GM18508 (cell line): ENCODE results near the gene SNCB.

Source experiments
- ATAC-seq: cut with Tn5 transposase; IDR thresholded peaks from one replicate; pipeline ENCODE4 v1.9.1; 2021; ENCODE audit warnings: moderate number of reproducible peaks; ENCODE audit not compliant: insufficient read depth, unreplicated experiment

Gene SNCB

DNA sequence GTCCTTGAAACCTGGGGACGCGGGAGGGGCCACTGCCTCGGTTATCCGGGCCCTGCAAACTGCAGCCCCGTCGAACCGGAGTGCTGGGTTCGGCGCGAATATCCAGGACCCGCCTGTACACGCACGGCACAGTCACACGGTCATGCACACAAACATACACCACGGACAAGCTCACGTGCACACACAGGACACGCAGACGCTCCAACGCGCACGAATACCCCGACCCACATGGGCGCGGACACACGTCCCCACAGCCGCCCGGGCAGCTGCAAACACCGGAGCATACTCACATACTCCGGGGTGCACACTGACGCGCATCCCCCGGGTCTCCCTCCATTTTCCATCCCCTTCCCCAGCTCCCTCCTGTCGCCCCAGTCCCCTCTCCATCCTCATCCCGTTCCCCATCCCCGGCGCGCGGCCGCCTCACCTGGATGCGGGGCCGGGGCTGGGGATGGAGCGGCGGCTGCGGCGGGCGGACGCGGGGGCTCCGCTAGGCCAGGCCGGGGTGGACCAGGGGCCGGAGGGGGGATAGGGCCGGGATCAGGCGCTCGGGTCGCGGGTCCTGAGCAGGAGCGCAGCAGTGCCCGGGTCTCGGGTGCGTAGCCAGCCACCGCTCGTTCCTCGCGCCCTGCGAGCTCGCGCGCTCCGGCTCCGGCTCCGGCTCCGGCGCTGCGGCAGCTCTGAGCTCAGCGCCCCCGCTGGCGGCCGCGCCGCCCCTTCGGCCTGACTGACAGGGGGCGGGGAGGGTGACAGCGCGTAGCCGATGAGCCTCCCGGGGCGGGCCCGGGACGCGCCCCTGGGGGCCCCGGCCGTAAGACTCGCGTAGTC, at the start of gene SNCB, which contains the start of gene EIF4E1B:
Gene SNCB (minus strand): TSS at position 682 of the 828 bp plus-strand sequence. CDS start 880 bp downstream, outside the sequence.
Gene EIF4E1B (plus strand): TSS at position 823 of the 828 bp plus-strand sequence. CDS start 12,113 bp downstream, outside the sequence.
- no peak for ATAC-seq

DNA sequence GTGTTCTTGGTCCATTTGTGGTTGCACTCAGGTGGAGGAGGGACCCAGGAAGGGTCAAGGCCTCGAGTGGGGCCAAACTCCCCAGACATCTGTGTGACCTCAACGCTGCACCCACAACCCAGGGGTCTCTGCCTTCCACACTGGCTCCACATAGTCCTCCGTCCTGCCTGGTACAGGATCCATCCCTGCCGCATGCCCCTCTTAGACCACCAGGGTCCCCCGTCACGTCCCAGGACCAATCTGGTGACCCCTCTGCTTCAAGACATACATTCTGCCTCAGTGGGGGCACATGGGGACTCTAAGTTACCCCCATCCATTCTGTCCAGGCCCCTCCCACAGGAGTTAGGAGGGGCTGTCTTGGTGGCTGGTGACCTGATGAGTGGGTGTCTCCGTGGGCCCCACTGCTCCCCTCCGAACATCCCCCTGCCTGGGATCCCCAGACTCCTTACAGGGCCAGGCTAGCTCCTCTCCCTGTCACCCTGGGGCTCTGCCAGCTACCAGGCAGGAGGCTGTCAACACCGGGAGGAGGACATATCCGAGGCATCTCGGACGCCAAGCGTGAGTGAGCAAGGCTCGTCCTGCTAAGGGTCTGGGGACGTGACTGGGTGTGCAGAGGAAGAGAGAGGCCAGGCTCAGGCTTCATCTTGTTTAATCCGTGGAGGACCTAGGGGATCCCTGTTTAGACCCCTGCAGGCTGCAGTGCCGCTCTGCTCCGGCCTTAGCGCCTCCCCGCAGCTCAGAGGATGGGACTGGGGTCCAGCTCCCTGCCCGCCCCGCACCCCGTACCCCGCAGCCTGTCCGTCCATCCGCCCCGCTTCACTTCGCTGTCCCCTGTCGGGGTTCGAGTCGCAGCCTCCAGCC, 49.3 kb upstream of the SNCB start:
- no peak for ATAC-seq

DNA sequence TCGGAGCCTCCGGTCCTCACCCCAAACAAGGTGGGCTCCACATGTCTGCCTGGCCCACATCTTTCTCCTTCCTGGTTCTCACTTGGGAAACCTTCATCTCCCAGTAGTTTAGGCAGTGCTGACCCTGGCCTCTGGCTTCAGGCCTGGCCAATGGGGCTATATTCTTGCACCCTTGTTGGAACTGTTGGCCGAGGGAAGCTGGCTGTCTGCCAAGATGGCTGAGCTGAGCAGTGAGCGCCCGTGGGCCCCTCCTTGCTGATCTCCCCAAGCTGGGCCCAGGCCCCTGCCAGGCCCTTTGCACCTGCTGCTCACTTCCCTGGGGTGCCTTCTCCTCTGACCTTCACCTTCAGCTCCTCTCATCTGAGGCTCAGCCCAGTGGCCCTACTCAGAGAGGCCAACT, 48.2 kb upstream of the SNCB start:
- ATAC-seq = no peak

DNA sequence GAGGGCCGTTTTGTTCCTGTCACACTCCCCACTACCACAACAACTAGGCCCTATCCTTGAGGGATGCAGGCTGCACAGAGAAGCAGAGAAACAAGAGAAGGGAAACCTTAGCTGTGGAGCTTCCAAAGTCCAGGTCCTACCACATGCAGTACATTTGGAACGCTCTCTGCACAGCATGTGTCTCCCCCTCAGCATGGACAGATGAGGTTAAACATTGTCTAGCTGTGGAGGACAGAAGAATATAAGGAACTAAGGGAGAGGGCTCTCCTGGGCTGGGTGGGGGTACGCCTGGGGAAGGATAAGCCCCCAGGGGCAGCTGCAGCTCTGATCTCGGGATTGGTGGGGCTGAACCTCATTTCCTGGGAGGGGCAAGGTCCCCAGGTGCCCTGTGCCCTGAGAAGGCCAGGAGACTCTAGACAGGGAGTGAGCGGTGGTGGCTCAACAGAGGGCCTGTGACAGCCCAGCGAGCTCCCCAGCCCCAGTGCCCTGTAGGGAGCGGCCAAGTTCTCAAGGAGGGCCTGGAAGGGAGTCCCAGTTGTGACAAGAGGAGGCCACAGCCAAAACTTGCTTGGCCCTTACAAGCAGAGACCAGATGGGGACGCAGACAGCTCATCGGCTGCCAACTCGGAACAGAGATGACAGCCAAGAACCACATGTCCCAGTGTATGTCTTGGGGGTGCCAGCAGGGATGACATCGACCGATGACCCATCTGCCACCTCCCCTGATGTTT, 47.0 kb upstream of the SNCB start:
- ATAC-seq = no peak

DNA sequence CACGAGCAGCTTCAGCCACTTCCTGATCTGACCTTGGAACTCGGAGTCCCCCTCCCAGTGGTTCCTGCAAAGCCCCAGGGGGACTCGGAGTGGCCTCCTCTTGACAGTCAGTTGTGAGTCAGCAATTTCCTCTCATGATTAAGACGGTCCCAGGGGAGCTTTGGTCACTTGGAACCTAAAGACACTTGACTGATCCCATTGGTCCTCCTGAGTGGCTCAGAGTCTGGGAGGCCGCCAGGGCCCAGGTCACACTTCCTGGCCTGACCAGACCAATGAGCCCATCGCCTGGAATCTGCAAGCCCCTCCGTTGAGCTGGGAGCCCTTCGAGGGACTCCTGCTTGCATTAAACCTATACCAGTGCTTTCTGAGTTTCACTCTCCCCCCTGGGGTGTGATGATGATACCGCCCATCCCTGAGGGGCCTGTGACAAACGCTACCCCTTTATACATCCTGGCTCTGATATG, 46.1 kb upstream of the SNCB start:
- ATAC-seq = no peak

DNA sequence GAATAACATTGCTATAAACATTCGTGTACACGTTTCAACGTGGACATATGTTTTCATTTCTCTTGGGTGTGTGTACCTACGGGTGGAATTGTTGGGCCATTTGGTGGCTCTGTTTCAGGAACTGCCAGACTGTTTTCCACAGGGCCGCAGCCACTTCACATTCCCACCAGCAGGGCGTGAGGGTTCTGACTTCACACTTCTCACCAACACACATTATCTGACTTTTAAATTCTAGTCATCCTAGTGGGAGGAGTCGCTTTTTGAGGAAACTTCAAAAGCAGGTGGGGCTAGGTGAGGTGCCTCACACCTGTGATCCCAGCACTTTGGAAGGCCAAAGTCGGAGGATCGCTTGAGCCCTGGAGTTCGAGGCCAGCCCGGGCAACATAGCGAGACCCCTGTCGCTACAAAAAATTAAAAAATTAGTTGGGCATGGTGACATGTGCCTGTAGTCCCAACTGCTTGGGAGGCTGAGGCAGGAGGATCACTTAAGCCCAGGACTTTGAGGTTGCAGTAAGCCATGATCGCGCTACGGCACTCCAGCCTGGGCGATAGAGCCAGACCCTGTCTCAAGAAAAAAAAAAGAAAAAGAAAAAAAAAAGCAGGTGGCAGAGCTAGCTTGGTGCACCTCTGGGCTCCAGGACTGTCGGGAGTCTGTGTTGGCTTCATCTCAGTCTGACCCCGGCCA, 45.5 kb upstream of the SNCB start:
- no peak for ATAC-seq

DNA sequence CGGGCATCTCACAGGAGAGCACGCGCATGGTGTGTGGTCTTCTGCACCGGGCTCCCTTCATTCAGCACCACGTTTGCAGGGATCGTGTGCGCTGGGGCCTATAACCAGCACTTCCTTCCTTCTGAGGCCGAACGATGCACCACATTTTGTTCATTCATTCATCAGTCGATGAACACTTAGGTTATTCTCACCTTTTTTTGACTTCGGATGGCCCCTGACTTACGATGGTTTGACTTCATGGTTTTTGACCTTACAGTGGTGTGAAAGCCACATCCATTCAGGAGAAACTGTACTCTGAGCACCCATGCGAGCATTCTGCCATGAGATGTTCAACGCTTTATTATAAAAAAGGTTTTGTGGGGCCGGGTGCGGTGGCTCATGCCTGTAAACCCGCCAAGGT, 44.5 kb upstream of the SNCB start:
- no peak for ATAC-seq

DNA sequence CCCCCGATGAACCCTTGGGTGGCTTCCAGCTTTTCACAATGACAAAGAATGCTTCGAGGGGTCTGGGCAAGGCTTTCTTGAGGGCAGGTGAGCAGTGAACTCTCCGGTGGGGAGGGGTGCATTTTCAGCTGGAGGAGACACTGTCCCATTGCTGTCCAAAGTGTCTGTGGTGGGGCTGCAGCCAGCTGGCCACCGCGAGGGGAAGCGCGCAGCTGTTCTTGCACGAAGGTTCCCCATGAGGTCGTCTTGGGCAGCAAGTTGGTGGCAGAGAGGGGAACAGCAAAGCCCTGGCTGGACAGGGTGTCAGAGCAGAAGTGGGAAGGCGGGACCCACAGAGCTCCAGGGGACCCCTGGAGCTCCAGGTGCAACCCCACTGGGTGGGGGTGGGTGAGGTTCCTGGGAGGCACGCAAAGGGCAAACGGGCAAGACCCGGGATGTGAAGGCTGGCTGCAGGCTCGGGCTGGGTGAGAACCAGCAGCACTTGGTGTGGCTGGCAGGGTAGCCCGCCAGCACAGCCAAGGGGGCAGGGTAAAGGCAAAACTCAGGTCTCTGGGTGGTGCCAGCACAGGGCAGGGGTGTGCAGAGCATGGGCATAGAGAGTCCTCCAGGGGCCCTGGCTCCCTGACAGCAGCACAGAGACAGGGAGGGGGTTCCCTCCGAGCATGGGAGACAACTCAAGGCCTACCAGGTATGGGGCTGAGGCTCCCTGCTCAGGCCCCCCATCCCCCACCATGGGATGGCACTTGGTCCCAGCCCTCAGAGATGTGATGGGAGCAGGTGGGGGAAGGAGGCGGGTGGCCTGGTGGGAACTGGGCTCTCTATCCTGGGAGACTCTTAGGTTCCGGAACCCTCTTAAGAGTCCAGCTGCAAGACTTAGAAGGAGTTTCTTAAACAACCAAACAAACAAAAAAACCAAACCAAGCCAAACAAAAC, 43.6 kb upstream of the SNCB start:
- ATAC-seq = no peak

DNA sequence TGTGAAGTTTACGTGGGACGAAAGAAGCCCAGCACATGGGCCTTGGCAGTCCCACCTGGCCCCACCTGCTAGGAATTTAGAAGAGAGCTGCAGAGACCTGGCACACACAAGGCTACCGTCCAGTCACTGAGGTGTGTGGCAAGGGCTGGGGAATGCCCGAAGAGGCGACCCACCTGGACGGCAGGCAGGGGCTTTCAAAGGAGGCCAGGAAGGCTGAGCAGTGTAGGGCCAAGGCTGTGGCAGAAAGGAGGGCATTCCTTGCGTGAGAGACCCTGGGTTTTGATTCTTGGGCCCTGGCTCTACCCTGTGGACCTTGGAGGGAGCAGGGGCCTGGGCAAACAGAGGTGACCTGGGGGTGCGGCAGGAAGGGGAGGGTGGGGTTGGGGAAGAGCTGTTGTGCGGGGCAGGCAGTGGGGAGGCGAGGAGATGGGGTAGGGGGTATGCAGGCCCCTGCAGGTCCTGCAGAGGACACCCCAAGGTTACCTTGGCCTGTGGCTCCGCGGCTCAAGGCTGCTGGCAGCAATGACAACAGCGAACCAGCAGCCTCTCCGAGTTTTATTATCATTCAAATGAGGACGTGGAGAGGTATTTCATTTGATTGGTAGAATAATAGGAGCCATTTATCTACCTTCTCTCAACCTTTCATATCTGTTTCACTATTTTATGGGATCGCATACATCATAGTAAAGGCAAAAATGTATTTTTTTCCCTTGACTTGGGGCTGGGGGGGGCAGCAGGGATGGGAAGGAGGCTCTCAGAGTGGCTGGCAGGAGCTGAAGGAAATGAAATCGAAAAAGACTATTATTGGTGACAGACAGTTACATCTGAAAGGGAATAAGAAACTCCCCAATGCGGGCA, 41.8 kb upstream of the SNCB start:
- ATAC-seq = no peak

DNA sequence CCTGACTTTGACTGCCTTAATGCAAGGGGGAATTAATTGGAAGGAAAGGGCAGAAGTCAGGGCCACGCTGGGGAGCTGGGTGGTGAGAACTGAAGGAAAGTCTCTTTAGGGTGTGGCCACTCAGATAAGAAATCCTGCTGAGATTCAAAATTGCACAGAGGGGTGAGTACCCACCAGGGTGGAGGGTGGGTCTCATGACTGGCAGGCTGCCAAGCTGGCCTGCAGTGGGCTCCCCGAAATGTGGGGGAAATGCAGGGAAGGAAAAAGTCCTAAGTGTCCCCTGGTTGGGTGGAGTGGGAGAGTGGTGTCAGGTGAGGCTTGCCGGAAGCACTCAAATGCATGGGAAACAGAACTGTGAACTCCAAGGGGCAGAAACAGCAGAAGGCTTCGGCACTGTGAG, 41.1 kb upstream of the SNCB start:
- ATAC-seq = no peak

DNA sequence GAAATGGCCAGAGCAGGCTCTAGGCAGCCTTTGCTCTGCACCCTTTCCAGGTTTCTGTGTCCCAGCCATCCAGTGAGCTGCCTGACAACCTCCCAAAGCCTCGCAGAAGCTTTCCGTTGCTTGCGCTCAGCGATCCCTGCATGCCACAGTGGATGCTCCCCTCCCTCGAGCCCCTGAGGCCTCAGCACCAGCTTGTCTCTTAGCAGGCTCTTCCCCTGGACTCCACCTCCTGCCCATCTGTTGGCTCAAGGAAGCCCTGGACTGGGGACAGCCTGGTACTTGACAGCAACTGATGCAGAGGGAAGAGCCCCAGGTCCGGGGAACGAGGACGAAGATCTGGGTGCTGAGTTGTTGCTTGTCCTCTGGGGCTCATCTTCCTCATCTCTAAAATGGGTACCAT, 40.1 kb upstream of the SNCB start:
- ATAC-seq = no peak

DNA sequence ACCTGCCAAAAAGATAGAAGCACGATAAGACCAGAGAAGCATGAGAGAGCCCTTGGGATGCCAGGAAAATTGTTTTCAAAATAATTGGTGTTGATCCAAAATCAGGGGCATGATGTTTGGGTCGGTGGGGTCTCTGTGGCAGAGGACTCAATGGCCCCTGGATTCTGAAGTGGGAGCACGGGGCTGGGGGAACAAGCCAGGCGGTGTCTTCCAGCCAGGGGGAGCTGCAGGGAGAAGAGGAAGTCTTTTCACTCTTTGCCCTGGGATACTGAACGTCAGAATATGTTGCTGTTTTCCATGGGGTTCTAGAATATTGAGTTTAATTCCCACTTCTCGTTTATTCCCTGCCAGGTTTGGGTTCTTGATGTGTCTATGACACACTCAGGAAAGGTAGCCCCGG, 37.3 kb upstream of the SNCB start:
- no peak for ATAC-seq

DNA sequence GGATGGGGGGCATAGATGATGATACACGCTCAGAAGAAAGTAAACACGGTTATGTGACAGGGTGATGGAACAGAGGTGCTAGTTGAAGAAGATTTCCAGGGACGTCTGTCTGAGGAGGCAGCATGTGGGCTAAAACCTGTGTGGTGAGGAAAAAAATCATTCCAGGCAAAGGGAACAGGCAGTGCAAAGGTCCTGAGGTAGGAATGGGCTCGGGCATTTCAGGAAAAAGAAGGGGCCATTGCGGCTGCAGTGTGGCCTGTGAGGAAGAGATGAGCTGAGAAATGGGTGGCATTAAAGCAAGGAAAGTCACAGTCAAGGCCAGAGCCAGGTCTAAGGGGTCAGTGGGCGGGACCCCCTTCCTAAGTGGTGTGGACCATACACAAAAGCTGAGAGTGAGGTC, 35.2 kb upstream of the SNCB start:
- no peak for ATAC-seq

DNA sequence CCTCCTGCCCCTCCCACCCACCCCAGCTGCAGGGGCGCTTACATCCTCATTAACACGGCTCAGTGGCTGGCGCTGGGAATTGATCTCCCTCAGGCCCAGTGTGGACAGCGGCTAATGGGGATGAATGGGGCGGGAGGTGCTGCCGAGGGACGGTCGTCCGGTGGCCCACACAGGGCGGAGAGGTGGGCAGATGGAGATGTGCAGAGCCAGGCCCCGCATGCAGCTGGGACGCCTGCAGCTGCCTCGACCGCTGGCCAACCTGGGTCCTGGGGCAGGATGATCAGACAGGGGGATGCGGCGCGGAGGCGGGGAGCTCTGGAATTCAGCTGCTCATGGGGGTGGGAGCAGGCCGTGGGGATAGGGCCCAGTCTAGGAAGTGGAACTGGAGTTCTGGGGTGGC, 34.6 kb upstream of the SNCB start:
- ATAC-seq = no peak

DNA sequence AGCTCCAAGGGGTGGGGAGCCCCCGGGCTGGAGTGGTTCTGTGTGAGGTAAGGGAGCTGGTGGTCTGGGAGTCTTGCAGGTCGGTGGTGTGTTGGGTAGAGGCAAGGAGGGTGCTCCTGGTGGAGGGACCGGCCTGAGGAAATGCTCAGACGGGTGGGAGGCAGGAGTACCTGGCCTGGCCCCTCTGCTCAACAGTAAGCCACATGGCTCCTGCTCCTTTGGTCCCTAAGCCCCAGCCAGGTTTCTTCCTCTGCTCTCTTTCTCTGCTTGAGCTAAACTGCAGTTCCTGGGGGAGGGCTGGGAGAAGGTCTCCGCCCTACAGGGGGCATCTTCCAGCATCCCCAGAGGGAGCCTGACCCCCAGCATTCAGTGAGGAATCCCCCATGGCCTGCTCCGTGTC, 34.1 kb upstream of the SNCB start:
- no peak for ATAC-seq

DNA sequence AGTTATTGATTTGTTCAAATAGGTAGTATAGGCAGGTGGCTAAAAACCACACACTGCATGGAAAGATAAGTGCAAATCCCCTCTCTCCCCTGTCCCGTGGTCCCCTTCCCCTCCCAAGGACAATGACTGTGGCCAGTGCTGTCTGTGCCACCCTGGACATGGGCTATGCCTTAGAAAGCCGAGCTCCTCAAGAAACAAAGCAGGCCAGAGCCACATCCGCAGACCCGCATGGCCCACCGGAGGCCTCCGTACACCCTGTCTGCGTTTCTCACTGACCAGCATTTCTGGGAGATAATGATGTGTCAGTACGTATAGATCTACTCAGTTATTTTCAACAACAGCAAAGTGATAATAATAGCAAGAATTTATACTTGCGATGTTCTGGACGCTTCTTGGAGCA, 33.2 kb upstream of the SNCB start:
- no peak for ATAC-seq

DNA sequence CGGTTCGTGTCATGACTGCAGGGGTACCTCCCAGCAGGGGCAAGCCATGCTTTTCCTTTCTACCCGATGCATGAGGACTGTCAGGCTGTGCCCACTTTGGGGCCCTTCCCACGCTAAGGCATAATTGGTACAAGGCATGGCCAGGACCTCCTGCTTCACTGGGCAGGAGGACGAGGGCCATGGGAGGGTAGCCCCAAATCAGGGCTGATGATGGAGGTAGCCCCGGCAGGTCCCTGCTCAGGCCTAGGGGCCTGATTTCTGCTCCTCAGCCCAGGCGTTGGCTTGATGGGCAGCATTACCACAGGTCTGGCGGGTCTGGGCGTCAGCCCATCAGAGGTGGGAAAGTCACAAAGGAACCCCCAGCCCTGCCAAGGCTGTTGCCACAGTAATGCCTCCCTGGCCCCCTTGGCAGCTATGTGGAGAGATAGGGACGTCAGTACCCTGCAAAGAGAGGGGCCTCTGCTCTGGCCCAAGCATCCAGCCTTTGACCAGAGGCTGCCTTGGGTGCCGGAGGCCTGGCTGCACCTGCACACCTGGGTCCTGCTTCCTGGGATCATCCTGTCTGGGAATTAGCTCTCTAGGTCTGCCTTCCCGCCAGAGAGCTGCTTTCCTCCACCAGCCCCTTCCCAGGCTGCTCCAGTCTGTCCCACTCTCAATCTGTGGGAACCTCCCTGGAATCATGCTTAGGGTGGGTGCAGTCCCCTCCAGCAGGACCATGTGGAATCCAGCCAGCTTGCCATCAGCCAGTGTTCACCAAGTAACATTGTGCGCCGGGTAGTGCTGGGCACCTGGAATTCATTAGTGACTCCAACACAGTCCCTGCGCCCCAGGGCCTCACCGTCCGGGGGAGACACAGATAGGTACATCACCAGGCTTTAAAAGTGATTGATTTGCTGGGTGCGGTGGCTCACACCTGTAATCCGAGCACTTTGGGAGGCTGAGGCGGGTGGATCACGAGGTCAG, 32.3 kb upstream of the SNCB start:
- ATAC-seq = no peak
